Hematopoietic multipotent progenitor cell treated with erythropoietin and hydrocortisone succinate and interleukin-3 and kit ligand, for 4 days (in vitro differentiated cells): ENCODE data around the gene NTMT1.
A peak's percentile ranks its signal among the peaks of the same experiment; 100 is the strongest.
"Not testable (repeated sequence)": the region's sequence is repeated elsewhere in the genome, so short reads cannot be mapped to it uniquely, and the experiment has no call there.

ENCODE experiments used
- DNase-seq: peaks from one replicate; pipeline ENCODE4 v3.0.0-alpha.2; 2015

Gene NTMT1

DNA sequence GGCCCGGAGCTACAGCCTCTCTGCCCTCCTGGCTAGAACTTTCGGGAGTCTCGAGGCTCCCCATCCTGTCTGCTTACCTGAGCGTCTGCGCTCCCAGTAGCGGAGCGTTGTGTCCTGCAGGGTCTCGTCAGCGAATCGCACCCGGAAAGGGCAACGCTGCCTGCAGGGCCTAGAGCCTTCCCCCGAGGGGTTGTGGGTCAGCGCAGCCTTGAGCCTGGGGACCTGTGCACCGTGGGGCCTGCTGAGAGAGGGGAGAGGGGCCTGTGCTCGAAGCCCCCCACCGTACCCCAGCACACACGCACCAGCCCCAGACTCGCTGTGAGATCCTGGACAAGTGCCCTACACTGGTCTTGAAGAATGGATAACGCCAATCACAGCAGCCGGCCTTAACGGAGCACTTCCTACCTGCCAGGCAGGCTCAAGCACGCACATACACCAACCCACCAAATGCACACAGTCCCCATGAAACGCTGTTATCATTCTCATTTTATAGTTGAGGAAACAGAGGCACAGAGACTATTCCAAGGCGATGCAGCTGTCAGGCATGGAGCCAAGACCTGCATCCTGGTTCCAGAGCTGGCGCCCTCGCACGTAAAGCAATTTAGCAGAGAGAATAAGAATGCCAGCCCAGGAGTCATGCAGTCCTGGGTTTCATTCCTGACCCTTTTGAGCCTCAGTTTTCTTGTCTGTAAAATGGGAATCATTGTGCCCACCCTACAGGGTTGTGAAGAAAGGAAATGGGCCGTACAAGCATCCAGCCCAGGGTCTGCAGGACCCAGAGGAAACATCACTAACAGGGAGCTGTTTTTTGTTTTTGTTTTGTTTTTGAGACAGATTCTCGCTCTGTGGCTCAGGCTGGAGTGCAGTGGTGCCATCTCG lies 10.3 kb upstream of the NTMT1 start:
- DNase-seq: no peak

DNA sequence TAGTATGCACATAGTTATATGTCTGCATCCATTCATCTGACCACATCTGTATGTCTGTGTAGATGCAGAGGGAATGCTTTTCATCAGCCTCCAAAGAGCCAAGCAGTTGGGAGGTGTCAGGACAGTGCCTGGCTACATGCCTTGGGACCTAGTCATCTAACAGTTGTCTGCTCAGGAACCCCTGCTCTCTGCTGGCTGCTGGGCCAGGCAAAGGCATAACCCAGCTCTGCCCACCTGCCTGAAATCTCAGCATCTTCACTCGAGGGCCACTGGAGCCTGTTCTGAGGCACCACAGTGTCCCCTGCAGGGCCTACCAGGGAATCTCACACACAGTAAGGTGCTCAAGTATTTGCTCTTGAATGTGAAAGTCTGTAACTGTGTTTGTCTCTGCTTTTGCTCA lies 8.8 kb upstream of the NTMT1 start:
- DNase-seq: no peak

DNA sequence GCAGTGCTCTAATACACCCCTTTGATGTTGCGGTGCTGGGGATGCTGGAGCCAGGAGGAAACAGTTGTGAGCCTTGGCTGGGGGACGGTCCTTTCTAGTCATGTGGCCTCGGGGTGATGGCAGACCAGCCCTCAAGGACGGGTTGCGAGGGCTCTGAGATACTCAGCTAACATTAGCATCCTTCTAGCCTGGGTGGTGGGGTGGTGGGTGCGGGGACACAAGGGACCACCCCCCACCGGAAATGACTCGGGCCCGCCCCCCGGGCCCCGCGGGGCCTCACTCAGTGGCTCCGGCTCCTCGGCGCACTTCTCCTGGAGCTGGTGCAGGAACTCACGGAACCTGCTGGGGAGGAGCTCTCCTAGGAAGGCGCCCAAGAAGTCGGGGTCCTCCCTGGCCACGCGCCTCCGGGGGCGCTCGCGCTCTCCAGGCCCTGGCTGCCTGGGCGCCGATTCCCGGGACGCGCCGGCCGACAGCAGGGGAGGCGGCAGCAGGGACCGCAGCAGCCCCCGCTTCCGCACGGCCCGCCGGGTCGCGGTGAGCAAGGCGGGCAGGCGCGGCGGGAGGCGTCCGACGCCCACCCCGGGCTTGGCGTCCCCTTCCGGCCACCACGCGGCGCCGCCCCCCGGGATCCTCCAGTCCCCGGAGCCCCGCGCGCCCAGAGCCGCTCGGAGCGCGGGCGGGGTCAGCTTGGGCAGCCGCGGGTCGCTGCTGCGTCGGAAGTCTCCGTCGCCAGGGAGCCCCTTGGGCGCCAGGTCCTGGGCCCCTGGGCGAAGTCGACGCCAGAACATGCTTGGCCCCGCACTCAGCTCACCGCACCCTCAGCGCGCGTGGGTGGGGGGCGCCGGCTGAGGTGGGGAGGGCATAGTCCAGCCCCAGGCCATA lies 5.9 kb upstream of the NTMT1 start:
- peak; percentile 69 for DNase-seq

DNA sequence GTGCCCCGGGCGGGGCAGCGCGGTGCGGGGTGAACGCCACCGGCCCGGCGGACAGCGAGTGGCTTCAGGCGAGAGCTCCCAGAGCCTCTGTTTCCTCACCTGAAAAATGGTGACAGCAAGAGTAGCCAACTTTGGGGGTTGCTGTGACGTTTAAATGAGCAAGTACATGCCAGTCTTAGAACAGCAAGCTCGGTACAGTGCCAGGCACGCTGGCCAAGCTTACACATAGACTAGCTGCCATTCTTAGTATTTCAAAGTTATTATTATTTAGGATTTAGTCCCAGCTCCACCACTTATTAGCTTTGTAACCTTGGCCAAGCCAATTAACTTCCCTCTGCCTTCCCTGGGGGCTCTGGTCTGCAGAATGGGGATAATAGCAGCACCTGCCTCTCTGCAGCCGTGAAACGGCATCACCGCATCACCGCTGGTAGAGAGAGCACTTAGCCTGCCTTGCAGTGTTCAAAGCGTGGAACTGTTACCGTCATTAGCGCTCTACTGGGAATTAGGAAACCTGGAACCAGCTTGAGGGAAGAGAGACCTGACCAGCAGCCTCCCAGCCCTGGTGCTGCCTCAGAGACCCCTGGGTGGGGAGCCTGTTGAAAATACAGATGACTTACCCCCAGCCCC lies 5.2 kb upstream of the NTMT1 start, which contains the start of gene C9orf50:
Gene C9orf50 (minus strand): TSS at position 433 of the 627 bp plus-strand sequence. CDS start 527 bp downstream, outside the sequence.
- DNase-seq: no peak

DNA sequence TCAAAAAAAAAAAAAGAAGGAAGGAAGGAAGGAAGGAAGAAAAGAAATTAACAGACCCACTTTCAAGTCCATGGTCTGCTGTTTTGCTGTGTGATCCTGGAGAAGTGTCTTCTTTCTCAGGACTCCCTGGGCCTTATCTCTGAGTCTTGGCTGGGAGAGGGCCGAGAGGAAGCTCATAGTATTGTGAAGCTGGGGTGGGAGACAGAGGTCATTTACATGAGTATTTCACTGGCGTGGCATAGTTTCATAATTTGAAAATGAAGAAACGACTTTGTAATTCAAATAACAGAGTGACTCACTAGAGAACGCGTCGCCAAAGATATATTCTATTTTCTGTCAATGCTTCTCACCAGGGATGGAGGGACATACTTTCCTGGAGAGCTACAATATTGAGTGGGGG lies 2.6 kb upstream of the NTMT1 start:
- DNase-seq: no peak

GRCh38 chr9:129624168-129624759 lies 1.7 kb upstream of the NTMT1 start:
- DNase-seq: peak; percentile 81

DNA sequence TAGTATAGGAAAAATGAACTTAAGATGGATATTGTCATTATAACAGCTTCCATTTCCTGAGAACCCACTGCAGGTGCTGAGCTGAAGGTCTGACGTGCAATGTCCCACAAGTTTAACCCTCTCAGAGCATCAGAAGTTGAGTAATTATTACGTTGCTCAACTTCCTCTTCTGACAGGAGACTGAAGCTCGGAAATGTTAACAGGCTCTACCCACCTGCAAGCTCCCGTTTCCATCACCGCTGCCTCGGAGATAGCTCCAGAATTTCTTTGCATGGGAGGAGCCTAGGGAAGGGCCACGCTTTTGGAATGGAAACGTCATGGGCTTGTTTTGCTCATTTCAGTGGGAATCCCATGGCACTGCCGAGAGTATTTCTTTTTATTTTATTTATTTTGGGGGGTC lies 1.0 kb upstream of the NTMT1 start:
- DNase-seq: peak; percentile 89

DNA sequence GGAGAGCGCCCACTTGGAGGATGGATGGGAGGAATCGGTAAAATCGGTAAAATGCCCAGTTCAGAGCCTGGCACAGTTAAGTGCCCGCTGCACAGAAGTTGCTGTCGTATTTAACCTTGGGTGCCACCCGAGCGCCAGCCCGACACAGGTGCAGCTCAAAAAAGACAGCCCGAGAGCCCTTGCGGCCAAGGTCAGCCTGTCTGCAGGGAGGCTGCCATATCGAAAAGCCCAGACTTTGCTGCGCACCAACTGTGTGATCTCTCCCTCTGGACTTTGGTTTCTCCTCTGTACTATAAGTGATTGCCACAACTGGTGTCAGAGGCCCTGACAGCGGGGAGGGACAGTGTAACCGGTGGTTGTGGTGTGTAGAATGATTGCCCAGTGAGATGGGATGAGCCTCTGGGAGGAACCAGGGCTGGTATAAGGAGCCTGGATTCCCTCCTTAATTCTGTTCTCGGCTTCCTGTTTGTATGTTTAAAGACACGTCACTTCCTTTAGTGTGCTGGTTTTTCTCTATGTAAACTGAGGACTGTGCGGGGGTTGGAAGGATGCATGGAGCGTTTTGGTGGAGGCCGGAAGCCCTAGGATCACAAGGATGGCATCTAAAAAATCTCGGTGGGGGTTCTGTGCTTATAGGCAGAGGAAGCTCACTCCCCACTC lies 792 bp downstream of the NTMT1 start:
- DNase-seq: peak; percentile 58

DNA sequence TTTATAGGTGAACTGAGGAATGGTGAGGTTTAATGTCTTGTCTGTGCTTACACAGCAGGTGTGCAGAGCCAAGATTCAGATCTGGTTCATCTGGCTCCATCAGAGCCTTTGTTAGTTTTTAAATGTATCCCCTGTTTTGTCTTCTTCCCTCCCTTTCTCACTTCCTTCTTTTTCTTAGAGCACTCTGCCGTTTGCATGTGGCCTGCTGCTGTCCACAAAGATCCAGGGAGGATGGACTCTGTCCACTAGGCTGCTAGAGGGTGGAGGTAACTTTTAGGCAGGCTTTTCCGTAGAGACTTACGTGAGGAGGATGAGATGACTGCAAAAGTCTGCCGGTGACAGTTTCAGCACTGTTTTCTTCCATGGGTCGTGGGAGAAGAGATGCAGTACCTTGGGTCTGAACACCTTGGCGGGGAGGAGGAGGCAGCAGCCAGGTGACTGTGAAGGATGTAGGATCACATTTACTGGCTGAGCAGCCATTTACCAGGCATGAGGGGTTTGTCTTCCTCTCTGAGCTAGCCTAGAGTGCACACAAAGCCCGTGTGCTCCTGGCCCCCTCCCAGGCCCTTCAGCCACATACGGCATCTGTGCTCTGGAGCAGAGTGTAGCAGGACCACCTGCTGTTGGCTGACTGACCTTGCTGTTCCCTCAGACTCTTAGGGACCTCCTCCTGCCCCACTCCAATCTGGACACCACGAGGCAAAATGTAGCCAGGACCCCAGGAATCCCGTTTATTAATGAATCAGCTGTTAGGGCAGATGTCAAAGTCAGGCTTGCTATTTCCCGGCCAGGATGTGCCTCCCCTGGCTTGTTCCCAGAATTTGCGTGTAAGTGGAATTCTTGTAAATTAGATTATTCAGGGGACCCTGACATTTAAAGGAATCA lies 1.8 kb downstream of the NTMT1 start:
- DNase-seq: no peak

DNA sequence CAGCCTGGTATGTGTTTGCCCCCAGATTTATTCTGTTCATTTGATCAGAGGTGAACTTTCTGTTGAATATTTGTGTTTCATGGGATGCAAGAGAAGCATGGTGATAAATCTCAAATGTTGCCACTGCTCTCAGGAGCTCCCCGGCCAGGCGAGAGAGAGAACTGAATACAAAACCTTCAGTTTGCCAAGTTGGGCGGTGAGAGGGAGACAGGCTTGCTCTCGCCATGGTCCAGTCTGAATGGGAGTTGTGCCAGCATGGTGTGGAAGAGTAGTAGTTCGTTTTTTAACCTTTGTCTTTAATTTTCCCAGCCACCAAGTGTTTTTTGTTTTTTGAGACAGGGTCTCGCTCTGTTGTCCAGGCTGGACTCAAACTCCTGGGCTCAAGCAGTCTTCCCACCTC lies 2.7 kb downstream of the NTMT1 start:
- DNase-seq: no peak

DNA sequence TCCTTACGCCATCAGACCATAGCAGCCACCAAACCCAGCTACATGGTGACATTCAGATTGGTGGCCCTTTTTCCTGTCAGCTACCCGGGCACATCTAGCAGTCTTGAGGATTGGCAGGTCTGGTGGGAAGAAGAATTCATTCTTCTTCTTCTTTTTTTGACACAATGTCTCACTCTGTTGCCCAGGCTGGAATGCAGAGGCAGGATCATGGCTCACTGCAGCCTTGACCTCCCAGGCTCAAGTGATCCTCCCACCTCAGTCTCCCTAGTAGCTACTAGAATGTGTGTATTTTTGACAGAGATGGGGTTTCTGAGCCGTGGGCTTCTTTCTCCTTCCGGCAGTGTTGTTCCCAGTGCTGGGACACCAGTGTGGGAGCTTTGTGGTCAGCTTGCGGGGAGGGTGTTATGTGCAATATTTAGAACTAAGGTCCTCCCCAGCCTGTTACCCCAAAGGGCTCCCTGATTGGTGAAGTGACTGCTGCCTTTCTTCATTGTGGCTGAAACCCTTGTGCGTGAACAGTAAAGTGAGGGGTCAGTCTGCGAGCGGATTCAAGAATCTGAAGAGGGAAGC lies 3.4 kb downstream of the NTMT1 start:
- DNase-seq: no peak

DNA sequence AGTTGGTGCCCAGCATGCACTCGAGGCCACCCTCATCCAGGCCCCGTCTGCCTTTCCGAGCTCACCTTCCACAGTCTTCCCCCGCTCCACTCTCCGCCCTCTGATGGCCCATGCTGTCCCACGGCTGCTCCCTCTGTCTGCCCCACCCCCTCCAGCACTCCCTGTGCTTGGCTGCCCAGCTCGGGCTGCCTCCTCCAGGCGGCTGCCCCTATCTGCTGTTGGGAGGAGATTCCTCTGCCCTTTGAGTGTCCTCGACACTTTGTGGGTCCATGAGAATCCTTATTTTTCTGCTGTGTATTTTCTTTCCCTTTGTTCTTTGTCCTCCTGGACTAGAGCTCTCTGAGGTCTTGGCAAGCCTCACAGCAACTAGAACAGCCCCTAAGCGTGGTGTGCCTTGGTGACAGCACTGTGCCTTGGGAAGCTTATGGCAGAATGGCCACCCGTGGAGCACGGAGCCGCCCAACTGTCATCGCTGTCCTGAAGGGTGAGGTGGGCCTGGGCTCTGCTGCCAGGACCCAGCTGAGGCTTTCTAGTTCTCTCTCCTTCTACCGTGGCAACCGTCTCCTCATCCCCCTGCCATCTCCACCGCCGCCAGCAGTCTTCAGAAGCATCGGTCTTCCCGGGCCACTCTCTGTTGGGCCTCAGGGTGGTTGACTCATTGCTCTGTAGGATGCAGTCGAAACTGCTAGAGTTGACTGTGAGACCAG lies 5.2 kb downstream of the NTMT1 start:
- DNase-seq: no peak

DNA sequence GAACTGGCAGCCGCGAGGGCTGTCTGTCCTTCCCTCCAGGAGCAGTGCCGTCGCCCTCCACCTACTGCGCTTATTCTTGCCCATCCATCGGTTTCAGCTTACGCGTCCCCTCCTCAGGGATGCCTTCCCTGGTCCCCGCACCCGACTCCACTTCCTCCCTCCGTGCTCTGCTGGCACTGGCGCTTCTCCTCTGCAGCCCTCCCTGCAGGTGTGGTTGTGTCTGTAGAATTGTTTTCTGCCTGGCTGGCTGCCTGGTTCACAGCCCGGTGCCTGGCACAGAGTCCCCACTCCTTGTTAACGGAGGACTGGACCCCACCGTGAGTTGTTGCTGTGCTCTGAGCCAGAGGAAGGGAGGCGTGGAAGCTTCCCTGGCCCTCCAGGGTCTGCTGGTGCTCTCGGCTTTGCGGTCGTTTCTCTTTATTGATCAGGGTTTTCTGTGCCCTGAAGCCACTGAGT lies 5.7 kb downstream of the NTMT1 start:
- no peak for DNase-seq

GRCh38 chr9:129632460-129632859 lies 6.5 kb downstream of the NTMT1 start:
- no peak for DNase-seq

DNA sequence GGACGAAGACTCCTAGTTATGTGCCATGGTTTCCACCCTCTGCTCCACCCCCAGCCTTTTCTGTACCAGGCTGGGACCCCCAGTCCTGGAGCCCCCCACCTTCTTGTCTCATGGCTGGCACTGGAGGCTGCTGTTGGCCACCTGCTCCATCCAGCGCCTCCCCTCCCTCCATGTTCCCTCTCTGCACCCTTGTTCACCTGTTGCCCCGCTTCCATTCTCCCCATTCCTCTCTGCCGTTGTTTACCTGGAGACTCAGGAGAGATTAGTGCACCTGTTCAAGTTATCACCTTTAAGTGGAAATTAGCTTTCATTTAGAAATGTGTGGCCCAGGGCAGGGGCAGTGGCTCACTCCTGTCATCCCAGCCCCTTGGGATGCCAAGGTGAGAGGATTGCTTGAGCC lies 7.2 kb downstream of the NTMT1 start:
- no peak for DNase-seq

- no peak for DNase-seq
Measured at GRCh38 chr9:129633848-129634247, 7.9 kb downstream of the NTMT1 start.

DNA sequence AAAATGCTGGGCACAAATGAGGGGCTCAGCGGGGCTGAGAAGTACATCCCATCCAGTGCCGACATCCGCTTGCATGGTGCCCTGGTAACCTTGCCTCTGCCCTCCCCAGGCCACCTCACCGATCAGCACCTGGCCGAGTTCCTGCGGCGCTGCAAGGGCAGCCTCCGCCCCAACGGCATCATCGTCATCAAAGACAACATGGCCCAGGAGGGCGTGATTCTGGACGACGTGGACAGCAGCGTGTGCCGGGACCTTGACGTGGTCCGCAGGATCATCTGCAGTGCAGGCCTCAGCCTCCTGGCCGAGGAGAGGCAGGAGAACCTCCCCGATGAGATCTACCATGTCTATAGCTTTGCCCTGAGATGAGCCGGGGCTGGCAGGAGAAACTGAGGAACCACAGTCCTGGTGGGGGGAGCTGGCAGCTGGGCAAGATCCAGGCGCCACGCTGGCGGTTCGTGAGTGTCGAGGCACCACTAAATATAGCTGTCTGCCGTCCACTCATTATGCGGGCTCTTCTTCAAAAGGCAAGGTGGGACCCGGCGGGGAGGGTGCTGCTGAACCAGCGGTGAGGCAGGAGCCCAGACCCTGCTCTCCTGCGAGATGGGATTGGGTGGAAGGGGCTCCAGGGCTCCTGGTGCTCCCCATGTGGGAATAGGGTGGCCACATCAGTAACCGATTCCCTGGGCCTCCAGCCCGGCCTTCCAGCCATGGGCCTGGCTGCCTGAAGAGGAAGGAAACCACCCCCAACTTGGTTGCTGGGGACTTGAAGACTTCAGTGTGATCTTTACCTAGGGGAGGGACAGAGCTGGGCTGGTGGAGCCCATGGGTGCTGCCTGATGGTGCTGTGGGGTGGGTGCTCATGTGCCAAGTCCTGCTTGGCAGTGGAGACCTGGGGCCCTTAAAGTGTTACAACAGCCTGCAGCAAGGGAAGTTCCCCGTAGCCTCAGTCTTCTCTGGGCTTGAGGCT lies 9.4 kb downstream of the NTMT1 start:
- no peak for DNase-seq

- not testable (repeated sequence) for DNase-seq
Measured at GRCh38 chr9:129636343-129636742, 10.4 kb downstream of the NTMT1 start.

- DNase-seq: peak; percentile 68
Measured at GRCh38 chr9:129637102-129637501, 11.1 kb downstream of the NTMT1 start.
